Neuron (in vitro differentiated cells): Measurements from ENCODE around the gene ESYT2.
A peak's percentile ranks its signal among the peaks of the same experiment; 100 is the strongest.
"Not testable (repeated sequence)": the region's sequence is repeated elsewhere in the genome, so short reads cannot be mapped to it uniquely, and the experiment has no call there.

ENCODE experiments used
- H2AFZ ChIP-seq: one replicate; pipeline ENCODE4 v1.6.1; 2013; ENCODE audit warnings: low read depth, mild to moderate bottlenecking, inconsistent platforms, low read length, moderate library complexity
- H3K27me3 ChIP-seq: one replicate; pipeline ENCODE4 v1.6.1; 2013; ENCODE audit warnings: low read length; ENCODE audit not compliant: insufficient read depth
- H3K36me3 ChIP-seq: one replicate; pipeline ENCODE4 v1.6.1; 2013; ENCODE audit warnings: low read length; ENCODE audit not compliant: insufficient read depth
- H3K4me1 ChIP-seq: one replicate; pipeline ENCODE4 v1.6.1; 2013; ENCODE audit warnings: low read length; ENCODE audit not compliant: insufficient read depth
- H3K4me3 ChIP-seq: 2 replicates; pipeline ENCODE4 v1.5.1; 2013; ENCODE audit warnings: mild to moderate bottlenecking, low read length, moderate library complexity
- H3K9me3 ChIP-seq: one replicate; pipeline ENCODE4 v1.6.1; 2013; ENCODE audit warnings: low read length

Gene ESYT2

DNA sequence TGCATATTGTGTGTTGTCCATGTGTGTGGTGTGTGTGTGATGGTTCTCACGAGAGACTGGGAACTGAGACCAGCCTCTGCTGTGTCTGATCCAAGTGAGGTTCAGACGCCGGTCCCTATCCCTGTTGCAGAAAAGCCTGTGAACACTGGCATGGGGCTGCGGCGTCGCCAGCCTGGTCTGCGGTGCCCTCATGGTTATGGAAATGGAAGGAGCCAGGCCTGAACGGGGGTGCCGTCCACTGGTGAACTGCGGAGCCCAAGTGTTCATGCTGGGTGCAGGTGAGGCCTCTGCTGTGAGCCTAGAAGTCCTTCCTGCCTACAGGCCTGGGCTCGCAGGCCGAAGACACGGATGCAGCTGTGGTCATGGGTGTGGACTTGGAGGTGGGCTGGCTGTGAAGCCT is 106.0 kb downstream of the ESYT2 start:
- no peaks in the 10 kb centered on the region for H3K4me1 ChIP-seq
- no peaks in the 10 kb centered on the region for H3K27me3 ChIP-seq
- no peaks in the 10 kb centered on the region for H3K36me3 ChIP-seq
- H3K9me3 ChIP-seq, result no peaks in the 10 kb centered on the region
- no peak overlapping the region for H2AFZ ChIP-seq
- H3K4me3 ChIP-seq, result no peak overlapping the region

DNA sequence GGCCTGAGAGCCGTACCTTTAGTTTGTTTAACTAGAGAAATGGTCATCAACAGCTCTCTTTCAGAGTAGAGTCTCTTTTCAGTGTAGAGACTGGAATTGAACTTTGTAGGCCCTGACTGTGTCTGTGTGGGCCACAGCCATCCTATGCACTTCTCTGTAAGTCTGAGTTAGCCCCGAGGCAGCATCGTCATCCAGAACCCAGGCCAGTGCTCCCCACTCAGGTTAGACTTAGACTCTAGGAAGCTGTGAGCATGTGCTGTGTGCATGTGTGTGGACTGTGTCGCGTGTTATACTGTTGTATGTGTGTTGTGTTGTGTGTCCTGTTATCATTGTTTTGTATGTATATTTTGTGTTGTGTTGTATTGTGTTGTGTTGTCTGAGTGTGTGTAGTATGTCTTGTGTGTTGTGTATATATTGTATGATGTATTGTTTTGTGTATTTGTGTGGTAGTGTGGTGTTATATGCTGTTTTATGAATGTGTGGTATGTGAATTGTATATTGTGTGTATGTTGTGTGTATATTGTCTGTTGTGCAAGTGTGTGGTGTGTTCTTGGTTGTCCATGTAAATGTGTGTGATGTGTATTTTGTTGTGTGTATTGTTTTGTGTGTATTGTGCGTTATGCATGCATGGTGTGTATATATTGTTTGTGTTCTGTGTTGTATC is 106.6 kb downstream of the ESYT2 start:
- H3K9me3 ChIP-seq, result no peaks in the 10 kb centered on the region
- H2AFZ ChIP-seq, result no peak overlapping the region
- H3K36me3 ChIP-seq, result no peaks in the 10 kb centered on the region
- no peaks in the 10 kb centered on the region for H3K27me3 ChIP-seq
- H3K4me1 ChIP-seq, result no peaks in the 10 kb centered on the region
- H3K4me3 ChIP-seq, result no peak overlapping the region

DNA sequence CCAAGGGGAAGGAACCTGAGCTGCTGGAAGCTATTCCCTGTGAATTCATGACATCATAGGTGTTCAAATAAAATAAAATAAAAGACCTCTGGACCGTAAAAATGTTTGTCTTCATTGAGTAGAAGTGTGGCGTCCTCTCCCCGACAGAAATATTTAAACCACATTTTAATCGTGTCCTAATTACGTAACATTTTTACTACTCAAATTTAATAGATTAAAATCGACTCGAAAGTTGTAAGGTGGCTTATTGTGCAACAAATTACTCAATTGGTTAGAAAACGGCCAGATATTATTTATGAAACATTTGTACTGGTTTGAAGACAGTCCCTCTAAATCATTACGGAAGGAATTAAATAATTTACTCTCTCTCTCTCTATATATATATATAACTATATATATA is 109.2 kb downstream of the ESYT2 start:
- no peaks in the 10 kb centered on the region for H3K9me3 ChIP-seq
- H2AFZ ChIP-seq, result no peak overlapping the region
- H3K4me1 ChIP-seq, result no peaks in the 10 kb centered on the region
- no peaks in the 10 kb centered on the region for H3K27me3 ChIP-seq
- H3K4me3 ChIP-seq, result no peak overlapping the region
- no peaks in the 10 kb centered on the region for H3K36me3 ChIP-seq

- no peaks in the 10 kb centered on the region for H3K4me1 ChIP-seq
- H3K27me3 ChIP-seq, result no peaks in the 10 kb centered on the region
- no peak overlapping the region for H3K4me3 ChIP-seq
- H2AFZ ChIP-seq, result no peak overlapping the region
- H3K9me3 ChIP-seq, result no peaks in the 10 kb centered on the region
- no peaks in the 10 kb centered on the region for H3K36me3 ChIP-seq
These were observed 112.5 kb downstream of the ESYT2 start for GRCh38 chr7:158716802-158717201.

DNA sequence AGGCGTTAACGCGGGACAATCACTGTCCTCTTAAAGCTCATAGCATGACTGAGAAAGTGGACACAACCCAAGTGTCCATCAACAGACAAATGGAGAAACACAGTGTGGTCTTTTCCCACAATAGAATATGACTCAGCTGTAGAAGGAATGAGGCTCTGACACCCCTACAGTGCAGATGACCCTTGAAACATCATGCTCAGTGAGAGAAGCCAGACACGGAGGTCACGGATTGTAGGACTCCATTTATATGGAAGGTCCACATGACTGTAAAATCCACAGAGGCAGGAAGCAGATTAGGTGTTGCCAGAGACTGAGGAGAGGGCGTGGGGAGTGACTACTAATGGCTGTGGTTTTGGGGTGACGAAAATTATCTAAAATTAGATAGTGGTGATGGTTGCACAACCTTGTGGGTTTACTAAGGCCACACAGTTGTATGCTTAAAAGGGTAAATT is 118.6 kb downstream of the ESYT2 start:
- H3K4me3 ChIP-seq, result no peak overlapping the region
- H3K36me3 ChIP-seq, result no peaks in the 10 kb centered on the region
- H2AFZ ChIP-seq, result no peak overlapping the region
- H3K27me3 ChIP-seq, result no peaks in the 10 kb centered on the region
- H3K4me1 ChIP-seq, result no peaks in the 10 kb centered on the region
- H3K9me3 ChIP-seq, result peaks cover 3% of the 10 kb centered on the region

DNA sequence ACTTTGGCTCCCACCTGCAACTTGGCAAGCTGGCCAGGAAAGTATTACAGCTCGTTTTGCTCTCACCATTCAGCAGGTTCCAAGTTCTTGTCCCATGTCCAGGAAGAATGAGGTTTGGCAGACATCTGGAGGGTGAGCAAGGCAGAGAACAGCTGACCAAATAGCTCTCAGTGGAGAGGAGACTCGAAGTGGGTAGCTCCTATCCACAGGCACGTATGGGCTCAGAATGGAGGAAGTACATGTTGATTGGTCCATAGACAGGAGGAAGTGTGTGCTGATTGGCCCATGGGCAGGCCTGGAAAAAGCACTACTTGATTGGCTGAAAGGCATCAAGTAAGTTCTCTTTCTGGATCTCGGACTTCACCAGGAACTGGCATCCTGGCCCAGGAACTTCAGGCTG is 121.7 kb downstream of the ESYT2 start:
- Histone ChIP-seq H3K27me3 (no peaks in the 10 kb centered on the region), H3K4me3 (no peak overlapping the region), H3K36me3 (no peaks in the 10 kb centered on the region), H2AFZ (no peak overlapping the region), H3K4me1 (peaks cover 19% of the 10 kb centered on the region), H3K9me3 (peaks cover 3% of the 10 kb centered on the region)

GRCh38 chr7:158706710-158707590 is 122.4 kb downstream of the ESYT2 start:
- no peaks in the 10 kb centered on the region for H3K36me3 ChIP-seq
- H3K4me1 ChIP-seq, result peaks cover 26% of the 10 kb centered on the region
- no peak overlapping the region for H3K4me3 ChIP-seq
- H3K9me3 ChIP-seq, result peaks cover 3% of the 10 kb centered on the region
- H3K27me3 ChIP-seq, result no peaks in the 10 kb centered on the region
- H2AFZ ChIP-seq, result no peak overlapping the region

GRCh38 chr7:158706273-158706704 is 123.0 kb downstream of the ESYT2 start:
- Histone ChIP-seq H3K9me3 (peaks cover 3% of the 10 kb centered on the region), H2AFZ (no peak overlapping the region), H3K4me3 (no peak overlapping the region), H3K27me3 (no peaks in the 10 kb centered on the region), H3K36me3 (peaks cover 4% of the 10 kb centered on the region), H3K4me1 (peaks cover 30% of the 10 kb centered on the region)

DNA sequence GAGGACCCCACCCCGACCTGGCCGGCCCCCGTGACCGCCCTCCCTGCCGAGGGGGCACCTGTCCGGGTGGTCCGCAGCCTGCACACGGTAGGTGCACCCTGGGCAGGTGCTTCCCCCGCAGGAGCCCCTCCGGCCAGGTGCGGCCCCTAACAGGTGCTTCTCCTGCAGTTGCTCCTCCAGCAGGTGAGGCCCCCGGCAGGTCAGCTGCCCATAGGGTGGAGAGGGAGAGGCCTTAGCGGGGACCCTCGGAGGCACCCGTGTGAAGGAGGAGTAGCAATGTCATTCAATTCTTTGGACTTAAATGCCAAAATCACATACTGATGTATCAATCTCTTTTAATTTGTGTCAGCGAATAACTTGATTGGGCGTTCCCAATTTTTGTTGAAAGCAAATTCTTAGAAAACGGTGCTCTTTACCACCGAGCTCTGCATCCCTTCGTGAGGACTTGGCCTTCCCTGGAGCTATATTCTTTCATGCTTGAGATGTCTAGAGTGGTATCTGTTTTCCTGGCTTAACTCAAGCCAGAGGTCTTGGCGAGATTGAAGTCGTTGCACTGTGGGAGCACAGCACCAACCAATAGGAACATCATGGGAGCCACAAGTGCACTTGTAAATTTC is 124.0 kb downstream of the ESYT2 start:
- no peaks in the 10 kb centered on the region for H3K27me3 ChIP-seq
- peaks cover 30% of the 10 kb centered on the region for H3K4me1 ChIP-seq
- peak overlapping the region; percentile 78 for H2AFZ ChIP-seq
- H3K36me3 ChIP-seq, result peaks cover 13% of the 10 kb centered on the region
- H3K4me3 ChIP-seq, result peak overlapping the region; percentile 59
- peaks cover 3% of the 10 kb centered on the region for H3K9me3 ChIP-seq

DNA sequence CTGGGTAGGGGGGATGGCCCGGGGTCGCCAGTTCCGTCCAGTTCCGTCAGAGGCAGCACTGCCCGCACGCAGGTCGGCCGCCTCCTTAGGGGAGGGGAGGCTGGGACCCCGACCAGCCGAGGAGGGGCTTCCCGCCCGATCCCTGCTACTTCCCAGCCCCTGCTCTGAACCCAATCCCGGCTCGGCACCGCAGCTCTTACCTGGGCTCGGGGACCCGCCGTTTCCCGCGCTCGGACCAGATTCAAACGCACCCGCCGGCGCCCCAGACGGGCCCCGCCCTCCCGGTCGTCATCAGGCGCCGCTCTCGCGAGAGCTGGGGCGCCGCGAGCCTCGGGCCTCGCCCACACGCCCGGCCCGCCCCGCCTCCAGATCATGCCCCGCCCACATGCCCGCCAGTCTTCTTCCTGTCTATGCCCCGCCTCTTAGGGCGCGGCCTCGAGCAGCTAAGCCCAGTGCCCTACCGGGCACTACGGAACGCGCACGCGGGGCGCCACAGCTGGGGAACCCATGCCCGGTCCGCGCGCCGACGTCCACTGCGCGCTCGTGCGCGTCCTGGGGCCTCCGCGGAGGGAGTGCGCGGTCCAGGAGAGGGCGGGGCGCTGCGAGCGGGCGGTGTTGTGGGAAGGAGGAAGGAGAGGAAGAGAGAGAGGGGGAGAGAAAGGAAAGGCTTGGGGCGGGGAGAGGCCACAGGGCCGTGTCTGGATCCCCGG is 124.6 kb downstream of the ESYT2 start, which contains the start of gene NCAPG2:
NCAPG2 (minus strand) TSS at position 281 of the 710 bp plus-strand sequence. CDS start 2,905 bp downstream, outside the sequence.
- Histone ChIP-seq H3K27me3 (no peaks in the 10 kb centered on the region), H3K4me3 (peak within 1 kb of the TSS; percentile 59), H3K9me3 (peaks cover 3% of the 10 kb centered on the region), H3K36me3 (peaks cover 16% of the 10 kb centered on the region), H3K4me1 (peaks cover 30% of the 10 kb centered on the region), H2AFZ (peak within 1 kb of the TSS; percentile 78)

DNA sequence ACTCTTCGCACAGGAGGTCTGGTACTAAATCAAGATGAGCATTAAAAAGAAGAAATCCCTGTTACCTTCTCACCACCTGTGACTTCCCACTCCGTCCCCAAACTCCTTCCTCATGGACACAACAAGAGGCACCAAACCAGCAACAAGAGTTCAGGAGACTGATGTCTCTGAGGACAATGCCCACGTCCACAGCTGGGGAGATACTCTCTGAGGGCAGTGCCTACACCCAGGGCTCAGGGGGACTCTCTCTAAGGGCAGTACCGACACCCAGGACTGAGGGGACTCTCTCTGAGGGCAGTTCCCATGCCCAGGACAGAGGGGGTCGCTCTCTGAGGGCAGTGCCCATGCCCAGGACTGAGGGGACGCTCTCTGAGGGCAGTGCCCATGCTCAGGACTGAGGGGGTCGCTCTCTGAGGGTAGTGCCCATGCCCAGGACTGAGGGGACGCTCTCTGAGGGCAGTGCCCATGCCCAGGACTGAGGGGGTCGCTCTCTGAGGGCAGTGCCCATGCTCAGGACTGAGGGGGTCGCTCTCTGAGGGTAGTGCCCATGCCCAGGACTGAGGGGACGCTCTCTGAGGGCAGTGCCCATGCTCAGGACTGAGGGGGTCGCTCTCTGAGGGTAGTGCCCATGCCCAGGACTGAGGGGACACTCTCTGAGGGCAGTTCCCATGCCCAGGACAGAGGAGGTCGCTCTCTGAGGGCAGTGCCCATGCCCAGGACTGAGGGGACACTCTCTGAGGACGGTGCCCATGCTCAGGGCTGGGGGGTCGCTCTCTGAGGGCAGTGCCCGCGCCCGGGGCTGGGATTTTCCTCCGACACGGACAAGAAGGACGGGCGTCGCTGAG is 125.4 kb downstream of the ESYT2 start:
- H3K27me3 ChIP-seq, result not testable (repeated sequence)
- Histone ChIP-seq H3K4me3 (peak overlapping the region; percentile 59), H3K36me3 (peaks cover 24% of the 10 kb centered on the region)

GRCh38 chr7:158702944-158703343 is 126.4 kb downstream of the ESYT2 start:
- peaks cover 33% of the 10 kb centered on the region for H3K36me3 ChIP-seq

More for the DNA sequence above, 125.4 kb downstream of the ESYT2 start:
- H3K9me3 ChIP-seq, result not testable (repeated sequence)
- peak overlapping the region; percentile 65 for H2AFZ ChIP-seq
- H3K4me1 ChIP-seq, result peaks cover 30% of the 10 kb centered on the region

More at GRCh38 chr7:158702944-158703343, 126.4 kb downstream of the ESYT2 start:
- Histone ChIP-seq H3K27me3 (no peaks in the 10 kb centered on the region), H3K4me1 (peaks cover 30% of the 10 kb centered on the region), H3K9me3 (peaks cover 8% of the 10 kb centered on the region), H2AFZ (no peak overlapping the region), H3K4me3 (peak overlapping the region; percentile 59)
